K562 (cell line): ENCODE data around the gene F12. TPM values are rescaled to one million over a fixed set of nuclear protein-coding genes. Genes with fewer than 3 reads are reported as not detected.

Source experiments
- ARID2 ChIP-seq: fragments of 450-650 bp; IDR thresholded peaks from 2 replicates; pipeline ENCODE4 v1.6.1; 2017; ENCODE audit warnings: antibody characterized with exemption, mild to moderate bottlenecking
- ATF7 ChIP-seq: fragments of 450-650 bp; IDR thresholded peaks from 2 replicates; pipeline ENCODE4 v1.7.1; 2014; ENCODE audit warnings: mild to moderate bottlenecking, moderate library complexity
- BRF1 ChIP-seq: IDR thresholded peaks from 3 replicates; pipeline ENCODE4 v1.6.1; 2011; ENCODE audit warnings: borderline replicate concordance, mild to moderate bottlenecking; ENCODE audit not compliant: insufficient read length; ENCODE audit errors: extremely low read depth
- CCNT2 ChIP-seq: IDR thresholded peaks from 2 replicates; pipeline ENCODE4 v1.6.1; 2011; ENCODE audit warnings: borderline replicate concordance, low read depth, mild to moderate bottlenecking, moderate library complexity, mixed read lengths, low read length; ENCODE audit not compliant: insufficient read length; ENCODE audit errors: extremely low read depth
- CSDE1 ChIP-seq, 2 experiments: fragments of 450-650 bp; IDR thresholded peaks; 2 replicates each; pipeline ENCODE4 v1.6.1; 2016; ENCODE audit warnings: mild to moderate bottlenecking in 1 of 2
- FOXM1 ChIP-seq, 2 experiments: fragments of 450-650 bp in 1 of 2; sonication (generic) in 1 of 2; formaldehyde crosslinking in 1 of 2; IDR thresholded peaks; 2 replicates each; pipeline versions ENCODE4 v1.6.1 to v1.9.0; 2017 to 2022; ENCODE audit warnings: low read depth in 2 of 2, mild to moderate bottlenecking in 2 of 2, missing genetic modification reagents in 1 of 2, moderate library complexity in 1 of 2
- JUN ChIP-seq, 2 experiments: sonication (generic) in 1 of 2; formaldehyde crosslinking in 1 of 2; IDR thresholded peaks; 2 replicates each; pipeline versions ENCODE4 v1.6.1 to v1.8.0; 2012 to 2022; ENCODE audit warnings: borderline replicate concordance in 2 of 2, mild to moderate bottlenecking in 2 of 2, improper control_type of control experiment in 1 of 2, low read depth in 1 of 2, low read length in 1 of 2, missing genetic modification reagents in 1 of 2
- KDM1A ChIP-seq, 2 experiments: fragments of 450-650 bp; IDR thresholded peaks; 2 replicates each; pipeline ENCODE4 v1.6.1; 2016; ENCODE audit warnings: mild to moderate bottlenecking in 2 of 2
- MTA1 ChIP-seq: fragments of 450-650 bp; IDR thresholded peaks from 2 replicates; pipeline ENCODE4 v1.6.1; 2017; ENCODE audit warnings: borderline replicate concordance
- MTA2 ChIP-seq: fragments of 450-650 bp; IDR thresholded peaks from 2 replicates; pipeline ENCODE4 v1.6.1; 2016; ENCODE audit warnings: low read depth
- NFXL1 ChIP-seq: fragments of 450-650 bp; formaldehyde crosslinking; IDR thresholded peaks from 2 replicates; pipeline ENCODE4 v1.4.0; 2021; ENCODE audit warnings: mild to moderate bottlenecking
- POLR2B ChIP-seq: fragments of 450-650 bp; IDR thresholded peaks from 2 replicates; pipeline ENCODE4 v1.6.1; 2018; ENCODE audit warnings: low read depth; ENCODE audit not compliant: partially characterized antibody
- POU5F1 ChIP-seq: fragments of 150-350 bp; IDR thresholded peaks from 2 replicates; pipeline ENCODE4 v1.6.1; 2014; ENCODE audit warnings: borderline replicate concordance, low read length, low read depth, mild to moderate bottlenecking; ENCODE audit not compliant: partially characterized antibody
- PRMT5 ChIP-seq: sonication (generic); formaldehyde crosslinking; IDR thresholded peaks from 2 replicates; pipeline ENCODE4 v1.5.0; 2020; ENCODE audit warnings: missing genetic modification reagents
- RCOR1 ChIP-seq, 2 experiments: IDR thresholded peaks; 2 replicates each; pipeline ENCODE4 v1.6.1; 2012; ENCODE audit warnings: low read depth in 2 of 2, low read length in 2 of 2, borderline replicate concordance in 1 of 2, improper control_type of control experiment in 1 of 2
- SMARCB1 ChIP-seq: IDR thresholded peaks from 2 replicates; pipeline ENCODE4 v1.6.1; 2011; ENCODE audit warnings: improper control_type of control experiment, low read depth; ENCODE audit not compliant: insufficient read length
- SP2 ChIP-seq: IDR thresholded peaks from 2 replicates; pipeline ENCODE4 v1.6.1; 2011; ENCODE audit warnings: mild to moderate bottlenecking, low read depth, low read length, moderate library complexity; ENCODE audit not compliant: poor library complexity, severe bottlenecking; ENCODE audit errors: extremely low read depth
- SPI1 ChIP-seq: IDR thresholded peaks from 2 replicates; pipeline ENCODE4 v1.6.1; 2011; ENCODE audit warnings: low read depth, low read length, control low read depth, borderline replicate concordance
- TCF7 ChIP-seq: sonication (generic); IDR thresholded peaks from 2 replicates; pipeline ENCODE4 v1.6.1; 2016; ENCODE audit warnings: antibody characterized with exemption, borderline replicate concordance
- TOE1 ChIP-seq, 2 experiments: fragments of 450-650 bp in 1 of 2; sonication (generic) in 1 of 2; formaldehyde crosslinking in 1 of 2; IDR thresholded peaks; 2 replicates each; pipeline versions ENCODE4 v1.7.1 to v1.8.0; 2016 to 2022; ENCODE audit warnings: borderline replicate concordance in 2 of 2, mild to moderate bottlenecking in 2 of 2, antibody characterized with exemption in 1 of 2, inconsistent platforms in 1 of 2, low read depth in 1 of 2, missing genetic modification reagents in 1 of 2, moderate library complexity in 1 of 2
- ZNF263 ChIP-seq: sonication (generic); formaldehyde crosslinking; IDR thresholded peaks from 2 replicates; pipeline ENCODE4 v1.8.0; 2022; ENCODE audit warnings: mild to moderate bottlenecking, missing genetic modification reagents, borderline replicate concordance
- ZNF76 ChIP-seq: fragments of 250-450 bp; sonication (Bioruptor Pico); IDR thresholded peaks from 2 replicates; pipeline ENCODE4 v1.4.0; 2020; ENCODE audit warnings: mild to moderate bottlenecking, moderate library complexity, borderline replicate concordance
- polyA plus RNA-seq, 8 experiments: library from polyadenylated mRNA; depleted of rRNA in 4 of 8; stranded (reverse) in 5 of 8; unstranded in 3 of 8; fragments of >200 nt; fragmentation: Nextera tagmentation in 2 of 8; fragmentation: Illumina TruSeq in 1 of 8; extraction: Ambion mirVana in 2 of 8; extraction: Trizol in 1 of 8; gene quantifications; 2 replicates each; pipeline versions ENCODE4 v1.2.1 to v1.2.3, GENCODE V29; 2011 to 2014; ENCODE audit warnings: inconsistent platforms in 1 of 8, missing spikeins in 1 of 8
- total RNA-seq, 7 experiments: library from RNA; depleted of rRNA in 6 of 7; stranded (reverse); fragments of >200 nt in 6 of 7; fragmentation: Illumina TruSeq in 2 of 7; extraction: Trizol in 2 of 7; gene quantifications; 2 replicates each; pipeline versions ENCODE4 v1.2.1 to v1.2.3, GENCODE V29; 2011 to 2021; ENCODE audit warnings: low replicate concordance in 1 of 7
- TF ChIP-seq, protein P1 (sequence below): fragments of 250-450 bp; sonication (Bioruptor Pico); IDR thresholded peaks from 2 replicates; pipeline ENCODE4 v1.5.0; 2021
- TF ChIP-seq, protein P2 (sequence below): sonication (generic); formaldehyde crosslinking; IDR thresholded peaks from 2 replicates; pipeline ENCODE4 v1.8.1; 2023; ENCODE audit warnings: mild to moderate bottlenecking, missing genetic modification reagents

F12 gene
- total and polyA plus RNA-seq, 9 of the 15 experiments (the other 6 are each of a cell fraction or from before 2014, with no cell fraction given) = 0.59 to 18.3 (median 3.6) TPM

DNA sequence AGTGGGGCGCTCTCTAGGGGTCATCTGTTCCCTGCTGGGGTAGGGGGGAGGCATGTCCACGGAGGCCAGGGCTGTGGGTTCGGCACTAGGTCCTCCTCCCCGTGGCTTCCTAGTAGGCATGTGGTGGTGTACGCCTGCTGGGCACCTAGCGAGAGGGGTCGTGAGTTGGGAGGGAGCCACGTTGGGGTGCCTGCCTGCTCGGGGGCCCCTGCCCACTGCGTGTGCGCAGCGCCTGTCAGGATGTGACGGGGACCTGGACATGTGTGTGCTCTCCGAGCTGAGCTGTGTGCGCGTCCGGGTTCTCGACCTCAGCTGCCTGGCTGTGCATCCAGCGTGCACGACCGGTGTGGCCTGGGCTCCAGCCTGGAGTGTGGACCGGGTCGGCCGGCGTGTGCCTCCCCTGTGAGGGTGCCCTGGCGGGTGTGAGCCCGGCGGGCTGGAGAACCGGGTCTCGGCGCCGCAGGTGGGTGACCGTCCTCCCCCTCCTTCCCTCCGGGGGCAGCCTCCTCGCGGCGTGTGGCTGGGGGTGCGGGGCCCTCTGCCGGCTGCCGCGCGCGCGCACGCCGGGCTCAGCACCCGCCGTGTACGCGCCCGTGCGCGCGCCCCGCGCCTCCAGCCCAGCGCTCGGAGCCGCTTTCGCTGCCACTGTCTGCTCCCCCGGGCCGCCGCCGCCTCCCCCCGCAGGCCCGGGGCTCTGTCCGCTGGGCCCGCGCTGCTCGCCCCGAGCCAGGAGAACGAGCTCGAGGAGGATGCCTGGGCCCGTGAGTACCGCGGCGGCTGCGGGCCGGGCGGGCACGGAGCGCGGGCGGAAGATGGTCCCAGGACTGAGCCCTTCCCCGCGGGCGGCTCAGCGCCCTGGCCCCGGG is 37.1 kb upstream of the F12 start, which contains the start of gene PRR7 (continued):
- TF ChIP-seq BRF1 = no peak
- no peak for TF ChIP-seq ARID2
- peak; percentile 87 for TF ChIP-seq POLR2B
- no peak for TF ChIP-seq CSDE1 (IDR thresholded peaks at IDR 0.05)
- no peak for TF ChIP-seq SPI1
- TF ChIP-seq ATF7 = peak; percentile 26; the same call in 1 of the 2 replicates
- no peak for TF ChIP-seq POU5F1
- no peak for TF ChIP-seq KDM1A (IDR thresholded peaks at IDR 0.05)
- peak; percentile 50; the same call in 1 of the 2 replicates for TF ChIP-seq TCF7
- TF ChIP-seq MTA2 = no peak
- TF ChIP-seq NFXL1 (CRISPR knock-in tag) = 0 out of 2 replicates have a peak, but pooled peaks have one; percentile 16
- no peak for TF ChIP-seq ZNF76
- no peak for TF ChIP-seq PRMT5 (CRISPR knock-in tag)
- TF ChIP-seq, protein P1, sequence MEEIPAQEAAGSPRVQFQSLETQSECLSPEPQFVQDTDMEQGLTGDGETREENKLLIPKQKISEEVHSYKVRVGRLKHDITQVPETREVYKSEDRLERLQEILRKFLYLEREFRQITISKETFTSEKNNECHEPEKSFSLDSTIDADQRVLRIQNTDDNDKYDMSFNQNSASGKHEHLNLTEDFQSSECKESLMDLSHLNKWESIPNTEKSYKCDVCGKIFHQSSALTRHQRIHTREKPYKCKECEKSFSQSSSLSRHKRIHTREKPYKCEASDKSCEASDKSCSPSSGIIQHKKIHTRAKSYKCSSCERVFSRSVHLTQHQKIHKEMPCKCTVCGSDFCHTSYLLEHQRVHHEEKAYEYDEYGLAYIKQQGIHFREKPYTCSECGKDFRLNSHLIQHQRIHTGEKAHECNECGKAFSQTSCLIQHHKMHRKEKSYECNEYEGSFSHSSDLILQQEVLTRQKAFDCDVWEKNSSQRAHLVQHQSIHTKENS (CRISPR knock-in tag) = no peak; the same call in 1 of the 2 replicates
- 0 out of 2 replicates have a peak, but pooled peaks have one; percentile 39 for TF ChIP-seq ZNF263 (CRISPR knock-in tag)
- TF ChIP-seq JUN (IDR thresholded peaks at IDR 0.05; ENCODE audit: borderline replicate concordance, low read depth, low read length) = no peak
- TF ChIP-seq JUN (CRISPR knock-in tag; IDR thresholded peaks at IDR 0.05; ENCODE audit: borderline replicate concordance) = no peak
- TF ChIP-seq CCNT2 = peak; percentile 94
- no peak for TF ChIP-seq RCOR1 (IDR thresholded peaks at IDR 0.05; ENCODE audit: borderline replicate concordance in 1 of 2, low read depth in 2 of 2, low read length in 2 of 2)
- TF ChIP-seq MTA1 = no peak
- no peak for TF ChIP-seq SMARCB1
- TF ChIP-seq, protein P2, sequence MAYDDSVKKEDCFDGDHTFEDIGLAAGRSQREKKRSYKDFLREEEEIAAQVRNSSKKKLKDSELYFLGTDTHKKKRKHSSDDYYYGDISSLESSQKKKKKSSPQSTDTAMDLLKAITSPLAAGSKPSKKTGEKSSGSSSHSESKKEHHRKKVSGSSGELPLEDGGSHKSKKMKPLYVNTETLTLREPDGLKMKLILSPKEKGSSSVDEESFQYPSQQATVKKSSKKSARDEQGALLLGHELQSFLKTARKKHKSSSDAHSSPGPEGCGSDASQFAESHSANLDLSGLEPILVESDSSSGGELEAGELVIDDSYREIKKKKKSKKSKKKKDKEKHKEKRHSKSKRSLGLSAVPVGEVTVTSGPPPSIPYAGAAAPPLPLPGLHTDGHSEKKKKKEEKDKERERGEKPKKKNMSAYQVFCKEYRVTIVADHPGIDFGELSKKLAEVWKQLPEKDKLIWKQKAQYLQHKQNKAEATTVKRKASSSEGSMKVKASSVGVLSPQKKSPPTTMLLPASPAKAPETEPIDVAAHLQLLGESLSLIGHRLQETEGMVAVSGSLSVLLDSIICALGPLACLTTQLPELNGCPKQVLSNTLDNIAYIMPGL (CRISPR knock-in tag) = no peak
- TF ChIP-seq FOXM1 (IDR thresholded peaks at IDR 0.05; ENCODE audit: low read depth) = no peak
- no peak for TF ChIP-seq FOXM1 (CRISPR knock-in tag; IDR thresholded peaks at IDR 0.05; ENCODE audit: low read depth)
- TF ChIP-seq TOE1 (IDR thresholded peaks at IDR 0.05; ENCODE audit: borderline replicate concordance) = no peak
- 0 out of 2 replicates have a peak, but pooled peaks have one; percentile 27 for TF ChIP-seq TOE1 (CRISPR knock-in tag; IDR thresholded peaks at IDR 0.05; ENCODE audit: borderline replicate concordance, low read depth)
- no peak for TF ChIP-seq SP2
